Retinal pigment epithelial cell (primary cell): ENCODE measurements around the gene CD22.

Source experiments
- DNase-seq: peaks from one replicate; pipeline ENCODE4 v3.0.0-alpha.2; 2010; ENCODE audit warnings: low read depth
- H3K4me3 ChIP-seq: 2 replicates; pipeline ENCODE4 v1.5.1; 2011; ENCODE audit warnings: mild to moderate bottlenecking, low read length, control low read depth, moderate library complexity
- CTCF ChIP-seq: conservative IDR thresholded peaks from 2 replicates; pipeline ENCODE4 v1.5.1; 2011; ENCODE audit warnings: low read depth, low read length, control low read depth, inconsistent platforms

CD22 gene

GRCh38 chr19:35303357-35303915 lies 25.6 kb upstream of the CD22 start:
- TF ChIP-seq CTCF = no peak
- H3K4me3 ChIP-seq = no peak overlapping the region
- DNase-seq = no peak

- TF ChIP-seq CTCF = no peak
- no peak overlapping the region for H3K4me3 ChIP-seq
- DNase-seq = no peak
These were observed 25.0 kb upstream of the CD22 start for GRCh38 chr19:35304036-35304435.

GRCh38 chr19:35305181-35305580 lies 23.8 kb upstream of the CD22 start:
- no peak for DNase-seq
- no peak for TF ChIP-seq CTCF
- no peak overlapping the region for H3K4me3 ChIP-seq

GRCh38 chr19:35306473-35307246 lies 22.3 kb upstream of the CD22 start:
- TF ChIP-seq CTCF = peak; percentile 55
- H3K4me3 ChIP-seq = no peak overlapping the region
- DNase-seq = no peak

GRCh38 chr19:35307931-35308330 lies 21.1 kb upstream of the CD22 start:
- no peak for DNase-seq
- no peak overlapping the region for H3K4me3 ChIP-seq
- no peak for TF ChIP-seq CTCF

- no peak for DNase-seq
- TF ChIP-seq CTCF = no peak
- no peak overlapping the region for H3K4me3 ChIP-seq
These were observed 20.1 kb upstream of the CD22 start for GRCh38 chr19:35308910-35309309.

- DNase-seq = peak; percentile 39
- no peak for TF ChIP-seq CTCF
- H3K4me3 ChIP-seq = no peak overlapping the region
These were observed 19.3 kb upstream of the CD22 start for GRCh38 chr19:35309481-35310279.
